ENCODE data around the gene AK1. TPM values are rescaled to one million over a fixed set of nuclear protein-coding genes. Genes with fewer than 3 reads are reported as not detected.

AK1 gene
- total and polyA plus RNA-seq, 2 donors, result 6.6 to 66.2 TPM

DNA sequence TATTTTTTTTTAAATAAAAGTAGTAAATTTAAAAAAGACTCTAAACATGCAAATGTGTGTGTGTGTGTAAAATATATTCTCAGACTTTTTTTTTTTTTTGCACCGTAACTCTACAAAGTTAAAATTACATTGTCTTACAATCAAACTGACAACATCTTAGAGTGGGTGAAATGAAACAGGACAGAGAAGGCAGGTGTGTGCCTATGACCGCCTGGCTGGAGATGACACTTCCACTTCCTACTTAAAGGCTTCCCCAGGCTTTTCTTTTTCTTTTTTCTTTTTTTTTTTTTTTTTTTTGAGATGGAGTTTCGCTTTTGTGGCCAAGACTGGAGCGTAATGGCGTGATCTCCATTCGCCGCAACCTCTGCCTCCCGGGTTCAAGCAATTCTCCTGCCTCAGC is 2.7 kb upstream of the AK1 start:
- H3K36me3 ChIP-seq (ENCODE audit: control insufficient read depth in 2 of 2, insufficient read depth in 2 of 2, low read length in 1 of 2), result peaks cover 4 to 7% of the 10 kb centered on the region in 2 donors
- peaks cover 15 to 30% of the 10 kb centered on the region in 2 donors for H3K27me3 ChIP-seq (ENCODE audit: control insufficient read depth in 2 of 2, insufficient read depth in 1 of 2, low read length in 1 of 2)
- H3K27ac ChIP-seq (ENCODE audit: low read depth in 1 of 2, low read length in 1 of 2), result no peak overlapping the region
- H3K4me3 ChIP-seq (ENCODE audit: low read length in 2 of 2), result no peak overlapping the region
- 82% methylated on average over 8 of the region's 8 CpGs for WGBS
- no peaks in the 10 kb centered on the region for H3K9me3 ChIP-seq (ENCODE audit: control insufficient read depth in 2 of 2, insufficient read depth in 1 of 2, low read length in 1 of 2)
- H3K4me1 ChIP-seq (ENCODE audit: control insufficient read depth in 2 of 2, insufficient read depth in 2 of 2, low read length in 2 of 2), result peaks cover 7 to 17% of the 10 kb centered on the region in 2 donors
- DNase-seq (ENCODE audit: low read depth in 6 of 9, low spot score in 9 of 9), result no peak

- DNase-seq (ENCODE audit: low read depth in 6 of 9, low spot score in 9 of 9), result no peak
- H3K9me3 ChIP-seq (ENCODE audit: control insufficient read depth in 2 of 2, insufficient read depth in 1 of 2, low read length in 1 of 2), result no peaks in the 10 kb centered on the region
- peaks cover 7 to 13% of the 10 kb centered on the region in 2 donors for H3K4me1 ChIP-seq (ENCODE audit: control insufficient read depth in 2 of 2, insufficient read depth in 2 of 2, low read length in 2 of 2)
- no peak overlapping the region for H3K27ac ChIP-seq (ENCODE audit: low read depth in 1 of 2, low read length in 1 of 2)
- 82% methylated on average over 8 of the region's 8 CpGs for WGBS
- no peak overlapping the region for H3K4me3 ChIP-seq (ENCODE audit: low read length in 2 of 2)
- peaks cover 0 to 3% of the 10 kb centered on the region in 2 donors for H3K36me3 ChIP-seq (ENCODE audit: control insufficient read depth in 2 of 2, insufficient read depth in 2 of 2, low read length in 1 of 2)
- H3K27me3 ChIP-seq (ENCODE audit: control insufficient read depth in 2 of 2, insufficient read depth in 1 of 2, low read length in 1 of 2), result peaks cover 15 to 30% of the 10 kb centered on the region in 2 donors
Measured at GRCh38 chr9:127878652-127879390, 1.3 kb upstream of the AK1 start.

DNA sequence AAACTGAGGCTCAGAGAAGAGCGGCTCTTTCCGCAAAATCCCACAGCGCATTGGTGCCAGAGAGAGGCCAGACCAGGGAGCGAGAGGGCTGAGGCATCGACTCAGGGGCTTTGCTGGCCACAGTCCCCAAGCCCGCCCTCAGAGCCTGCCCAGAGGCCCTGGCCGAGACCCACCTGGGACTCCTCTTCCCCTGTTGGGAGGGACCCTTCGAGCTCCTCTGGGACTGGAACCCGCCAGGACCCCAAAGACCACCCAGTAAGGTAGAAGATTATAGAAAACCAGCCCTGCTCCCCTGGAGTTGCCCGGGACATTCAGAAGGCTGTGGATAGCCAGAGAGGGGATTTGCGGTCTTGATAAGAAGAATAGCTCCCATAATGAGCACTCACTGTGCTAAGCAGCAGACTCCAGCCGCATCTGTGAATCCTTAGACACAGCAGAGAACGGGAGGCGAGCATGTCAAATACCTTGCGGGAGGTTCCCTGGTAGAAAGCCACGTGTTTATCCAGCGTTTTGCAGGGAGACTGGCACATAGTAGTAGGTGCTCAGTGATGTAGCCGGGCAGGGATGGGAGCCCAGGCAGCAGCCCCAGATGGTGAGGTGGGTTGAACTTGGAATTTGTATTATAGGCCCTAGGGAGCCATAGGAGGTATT is 651 bp upstream of the AK1 start:
- Histone ChIP-seq H3K27me3 (ENCODE audit: control insufficient read depth in 2 of 2, insufficient read depth in 1 of 2, low read length in 1 of 2) (peaks cover 15 to 30% of the 10 kb centered on the region in 2 donors), H3K36me3 (ENCODE audit: control insufficient read depth in 2 of 2, insufficient read depth in 2 of 2, low read length in 1 of 2) (peaks cover 0 to 3% of the 10 kb centered on the region in 2 donors), H3K4me3 (ENCODE audit: low read length in 2 of 2) (no peak overlapping the region), H3K9me3 (ENCODE audit: control insufficient read depth in 2 of 2, insufficient read depth in 1 of 2, low read length in 1 of 2) (no peaks in the 10 kb centered on the region), H3K27ac (ENCODE audit: low read depth in 1 of 2, low read length in 1 of 2) (no peak overlapping the region), H3K4me1 (ENCODE audit: control insufficient read depth in 2 of 2, insufficient read depth in 2 of 2, low read length in 2 of 2) (peaks cover 6 to 12% of the 10 kb centered on the region in 2 donors)
- DNase-seq (ENCODE audit: low read depth in 6 of 9, low spot score in 9 of 9), result no peak
- 91% methylated on average over 18 of the region's 18 CpGs for WGBS

DNA sequence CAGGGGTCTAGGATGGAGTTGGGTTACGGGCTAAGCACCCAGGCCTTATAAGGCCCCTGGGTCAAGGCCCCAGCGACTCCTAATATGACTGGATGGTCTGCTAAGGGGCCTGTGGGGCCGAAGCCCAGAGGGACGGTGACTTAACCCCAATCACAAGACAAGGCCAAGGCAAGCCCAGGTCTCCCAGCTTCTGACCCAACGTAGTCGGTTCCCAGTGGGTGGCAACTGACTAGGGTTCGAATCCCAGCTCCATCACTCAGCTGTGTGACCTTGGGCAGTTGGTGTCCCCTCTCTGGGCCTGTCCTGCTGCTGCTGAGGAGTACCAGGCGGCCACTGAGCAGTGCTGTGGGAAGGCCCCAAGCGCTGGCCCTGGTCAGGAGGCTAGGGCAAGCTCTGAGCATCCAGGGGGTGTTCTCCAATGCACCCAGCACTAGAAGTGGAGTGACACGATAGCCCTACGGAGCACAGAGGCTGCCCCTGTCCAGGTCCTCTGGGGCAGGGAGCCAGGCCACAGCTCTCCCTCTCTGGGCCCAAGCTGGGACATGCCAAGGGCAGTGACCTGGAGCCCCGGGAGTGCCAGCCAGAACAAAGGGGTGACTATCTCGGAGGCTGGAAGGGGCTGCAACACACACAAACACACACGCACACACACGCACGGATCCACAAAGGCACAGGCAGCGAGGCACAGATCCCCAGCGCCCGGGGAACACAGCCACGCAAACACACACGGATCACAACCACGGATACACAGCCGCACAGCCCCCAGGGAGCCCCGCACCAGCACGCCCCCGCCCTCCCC is 512 bp downstream of the AK1 start:
- DNase-seq (ENCODE audit: low read depth in 6 of 9, low spot score in 9 of 9), result no peak
- peak overlapping the region in 1 of 2 donors; percentile 39 for H3K4me3 ChIP-seq (ENCODE audit: low read length in 2 of 2)
- H3K9me3 ChIP-seq (ENCODE audit: control insufficient read depth in 2 of 2, insufficient read depth in 1 of 2, low read length in 1 of 2), result no peaks in the 10 kb centered on the region
- peaks cover 0 to 3% of the 10 kb centered on the region in 2 donors for H3K36me3 ChIP-seq (ENCODE audit: control insufficient read depth in 2 of 2, insufficient read depth in 2 of 2, low read length in 1 of 2)
- peaks cover 0 to 4% of the 10 kb centered on the region in 2 donors for H3K4me1 ChIP-seq (ENCODE audit: control insufficient read depth in 2 of 2, insufficient read depth in 2 of 2, low read length in 2 of 2)
- H3K27me3 ChIP-seq (ENCODE audit: control insufficient read depth in 2 of 2, insufficient read depth in 1 of 2, low read length in 1 of 2), result peaks cover 15 to 30% of the 10 kb centered on the region in 2 donors
- WGBS, result 53% methylated on average over 26 of the region's 26 CpGs
- no peak overlapping the region for H3K27ac ChIP-seq (ENCODE audit: low read depth in 1 of 2, low read length in 1 of 2)

DNA sequence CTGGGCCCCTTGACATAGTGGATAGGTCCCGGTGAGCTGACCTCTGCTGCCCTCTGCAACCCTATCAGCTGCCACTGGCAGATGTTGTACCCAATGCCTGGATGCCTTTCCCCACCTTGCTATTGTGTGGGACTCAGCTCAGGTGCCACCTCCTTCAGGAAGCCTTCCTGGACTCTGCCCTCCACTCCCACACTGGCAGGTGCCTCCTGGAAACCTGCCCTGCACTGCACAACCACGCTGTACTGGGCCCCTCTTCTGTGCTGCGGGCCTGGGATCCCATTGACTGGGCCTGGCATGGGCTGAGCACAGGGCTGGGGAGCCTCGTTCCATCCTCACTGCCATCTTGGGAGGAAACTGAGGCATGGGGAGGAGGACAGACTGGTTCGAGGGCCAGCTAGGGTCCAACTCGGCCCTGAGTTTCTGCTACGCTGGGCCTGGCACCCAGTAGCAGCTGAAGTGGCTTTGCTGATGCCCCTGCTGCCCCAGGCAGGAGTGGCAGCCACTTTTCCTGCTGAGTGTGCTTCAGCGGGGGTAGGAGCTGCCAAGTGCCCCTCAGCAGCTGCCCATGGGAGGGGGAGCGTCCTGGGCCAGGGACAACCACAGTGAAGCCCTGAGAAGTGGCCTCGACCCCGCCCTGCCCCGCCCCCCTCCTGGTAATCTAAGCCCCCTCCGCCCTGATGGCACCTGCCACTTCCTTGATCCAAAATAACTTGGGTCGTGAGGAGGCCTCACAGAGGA is 1.3 kb downstream of the AK1 start:
- no peak for DNase-seq (ENCODE audit: low read depth in 6 of 9, low spot score in 9 of 9)
- 95% methylated on average over 14 of the region's 14 CpGs for WGBS
- no peak overlapping the region for H3K27ac ChIP-seq (ENCODE audit: low read depth in 1 of 2, low read length in 1 of 2)
- peaks cover 0 to 4% of the 10 kb centered on the region in 2 donors for H3K4me1 ChIP-seq (ENCODE audit: control insufficient read depth in 2 of 2, insufficient read depth in 2 of 2, low read length in 2 of 2)
- H3K4me3 ChIP-seq (ENCODE audit: low read length in 2 of 2), result no peak overlapping the region
- H3K27me3 ChIP-seq (ENCODE audit: control insufficient read depth in 2 of 2, insufficient read depth in 1 of 2, low read length in 1 of 2), result peaks cover 15 to 30% of the 10 kb centered on the region in 2 donors
- no peaks in the 10 kb centered on the region for H3K9me3 ChIP-seq (ENCODE audit: control insufficient read depth in 2 of 2, insufficient read depth in 1 of 2, low read length in 1 of 2)
- peaks cover 0 to 3% of the 10 kb centered on the region in 2 donors for H3K36me3 ChIP-seq (ENCODE audit: control insufficient read depth in 2 of 2, insufficient read depth in 2 of 2, low read length in 1 of 2)

GRCh38 chr9:127875306-127875966 is 2.0 kb downstream of the AK1 start:
- Histone ChIP-seq H3K9me3 (ENCODE audit: control insufficient read depth in 2 of 2, insufficient read depth in 1 of 2, low read length in 1 of 2) (no peaks in the 10 kb centered on the region), H3K36me3 (ENCODE audit: control insufficient read depth in 2 of 2, insufficient read depth in 2 of 2, low read length in 1 of 2) (peaks cover 0 to 3% of the 10 kb centered on the region in 2 donors), H3K27ac (ENCODE audit: low read depth in 1 of 2, low read length in 1 of 2) (no peak overlapping the region), H3K4me3 (ENCODE audit: low read length in 2 of 2) (no peak overlapping the region), H3K4me1 (ENCODE audit: control insufficient read depth in 2 of 2, insufficient read depth in 2 of 2, low read length in 2 of 2) (peaks cover 0 to 4% of the 10 kb centered on the region in 2 donors), H3K27me3 (ENCODE audit: control insufficient read depth in 2 of 2, insufficient read depth in 1 of 2, low read length in 1 of 2) (peaks cover 15 to 30% of the 10 kb centered on the region in 2 donors)
- WGBS, result 97% methylated on average over 10 of the region's 10 CpGs
- DNase-seq (ENCODE audit: low read depth in 6 of 9, low spot score in 9 of 9), result no peak

- DNase-seq (ENCODE audit: low read depth in 6 of 9, low spot score in 9 of 9), result no peak
- Histone ChIP-seq H3K36me3 (ENCODE audit: control insufficient read depth in 2 of 2, insufficient read depth in 2 of 2, low read length in 1 of 2) (peaks cover 0 to 3% of the 10 kb centered on the region in 2 donors), H3K9me3 (ENCODE audit: control insufficient read depth in 2 of 2, insufficient read depth in 1 of 2, low read length in 1 of 2) (no peaks in the 10 kb centered on the region), H3K27me3 (ENCODE audit: control insufficient read depth in 2 of 2, insufficient read depth in 1 of 2, low read length in 1 of 2) (peaks cover 15 to 30% of the 10 kb centered on the region in 2 donors), H3K27ac (ENCODE audit: low read depth in 1 of 2, low read length in 1 of 2) (no peak overlapping the region), H3K4me1 (ENCODE audit: control insufficient read depth in 2 of 2, insufficient read depth in 2 of 2, low read length in 2 of 2) (peaks cover 0 to 7% of the 10 kb centered on the region in 2 donors), H3K4me3 (ENCODE audit: low read length in 2 of 2) (no peak overlapping the region)
- 95% methylated on average over 19 of the region's 19 CpGs for WGBS
Measured at GRCh38 chr9:127874301-127875221, 2.9 kb downstream of the AK1 start.
